ENCODE measurements around the gene TTC12. TPM values are rescaled to one million over a fixed set of nuclear protein-coding genes. Genes with fewer than 3 reads are reported as not detected.

The TTC12 gene
- total and polyA plus RNA-seq, 10 of the 15 experiments (the other 5 are each of a cell fraction or from before 2014, with no cell fraction given), result 3.7 to 14.0 (median 8.1) TPM

DNA sequence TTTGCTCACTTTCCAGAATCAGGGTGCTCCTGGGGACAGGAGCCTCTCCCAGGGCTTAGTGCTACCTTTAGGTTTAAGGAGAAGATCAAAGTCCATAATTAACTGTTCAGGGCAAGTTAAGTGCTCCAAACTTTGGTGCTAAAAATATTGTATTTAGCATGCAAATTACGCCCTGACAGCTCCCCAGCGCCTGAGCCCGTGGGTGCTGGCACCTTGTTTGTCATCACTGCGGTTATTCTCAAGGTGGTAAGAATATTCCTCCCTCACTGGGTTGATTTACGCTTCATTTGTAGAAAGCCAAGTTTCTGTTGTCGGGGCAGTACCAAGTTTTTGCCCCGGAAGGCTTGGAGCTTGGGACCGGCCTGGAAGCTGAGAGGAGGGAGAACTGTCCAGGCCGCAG is 94.5 kb downstream of the TTC12 start:
- DNase-seq (ENCODE audit: low read depth, low spot score) (no peak), FAIRE-seq (no peak), ATAC-seq (no peak)
- H3K27ac ChIP-seq (ENCODE audit: control insufficient read depth, insufficient read depth), result no peak overlapping the region
- SMC1A ChIA-PET (ENCODE audit: uncharacterized antibody, unreplicated experiment), result no interaction called here
- intact Hi-C loops (cut with micrococcal nuclease; ENCODE audit: unreplicated experiment) (no loop called here), in situ Hi-C loops (cut with MboI) (no loop called here)
- TF ChIP-seq, protein P1, sequence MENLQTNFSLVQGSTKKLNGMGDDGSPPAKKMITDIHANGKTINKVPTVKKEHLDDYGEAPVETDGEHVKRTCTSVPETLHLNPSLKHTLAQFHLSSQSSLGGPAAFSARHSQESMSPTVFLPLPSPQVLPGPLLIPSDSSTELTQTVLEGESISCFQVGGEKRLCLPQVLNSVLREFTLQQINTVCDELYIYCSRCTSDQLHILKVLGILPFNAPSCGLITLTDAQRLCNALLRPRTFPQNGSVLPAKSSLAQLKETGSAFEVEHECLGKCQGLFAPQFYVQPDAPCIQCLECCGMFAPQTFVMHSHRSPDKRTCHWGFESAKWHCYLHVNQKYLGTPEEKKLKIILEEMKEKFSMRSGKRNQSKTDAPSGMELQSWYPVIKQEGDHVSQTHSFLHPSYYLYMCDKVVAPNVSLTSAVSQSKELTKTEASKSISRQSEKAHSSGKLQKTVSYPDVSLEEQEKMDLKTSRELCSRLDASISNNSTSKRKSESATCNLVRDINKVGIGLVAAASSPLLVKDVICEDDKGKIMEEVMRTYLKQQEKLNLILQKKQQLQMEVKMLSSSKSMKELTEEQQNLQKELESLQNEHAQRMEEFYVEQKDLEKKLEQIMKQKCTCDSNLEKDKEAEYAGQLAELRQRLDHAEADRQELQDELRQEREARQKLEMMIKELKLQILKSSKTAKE (IDR thresholded peaks at IDR 0.05; ENCODE audit: low read depth, poor library complexity, severe bottlenecking), result no peak
- no peak for TF ChIP-seq BRCA1 (IDR thresholded peaks at IDR 0.05; ENCODE audit: low read depth, low read length)
- POLR2A ChIA-PET, result no interaction called here
- peaks cover 0 to 6% of the 10 kb centered on the region in 2 experiments; a peak in 2 of 4 replicates for H3K27me3 ChIP-seq (replicated peaks in 1 of 2; ENCODE audit: control insufficient read depth in 2 of 2, insufficient read depth in 2 of 2, low read length in 1 of 2)
- H3K36me3 ChIP-seq (ENCODE audit: control insufficient read depth in 2 of 2, insufficient read depth in 2 of 2, low read length in 1 of 2), result no peaks in the 10 kb centered on the region
- H3K4me1 ChIP-seq (ENCODE audit: control insufficient read depth, insufficient read depth, low read length), result no peaks in the 10 kb centered on the region
- no peaks in the 10 kb centered on the region; the same call in 1 of the 2 replicates for H4K20me1 ChIP-seq (ENCODE audit: control insufficient read depth, insufficient read depth)
- no peaks in the 10 kb centered on the region for H3K79me2 ChIP-seq (ENCODE audit: control insufficient read depth, insufficient read depth, low read length)
- WGBS (ENCODE audit: insufficient coverage, insufficient replicate concordance, low lambda C conversion rate, missing lambda C conversion rate), result 9% methylated on average over 9 of the region's 9 CpGs
- H3K4me3 ChIP-seq, result no peak overlapping the region
- no TSS peak for BruUV-seq (replicated peaks)
- no peak overlapping the region for H2AFZ ChIP-seq (ENCODE audit: control insufficient read depth, low read depth, low read length)
- RAD21 ChIA-PET (ENCODE audit: unreplicated experiment), result no interaction called here
- no peak overlapping the region for H3K9ac ChIP-seq (ENCODE audit: control insufficient read depth, insufficient read depth, low read length)
- H3K4me2 ChIP-seq (ENCODE audit: control insufficient read depth, insufficient read depth), result no peak overlapping the region
- no peaks in the 10 kb centered on the region for H3K9me3 ChIP-seq (replicated peaks; ENCODE audit: control insufficient read depth, insufficient read depth, low read length)
- CTCF ChIA-PET, result no interaction called here

DNA sequence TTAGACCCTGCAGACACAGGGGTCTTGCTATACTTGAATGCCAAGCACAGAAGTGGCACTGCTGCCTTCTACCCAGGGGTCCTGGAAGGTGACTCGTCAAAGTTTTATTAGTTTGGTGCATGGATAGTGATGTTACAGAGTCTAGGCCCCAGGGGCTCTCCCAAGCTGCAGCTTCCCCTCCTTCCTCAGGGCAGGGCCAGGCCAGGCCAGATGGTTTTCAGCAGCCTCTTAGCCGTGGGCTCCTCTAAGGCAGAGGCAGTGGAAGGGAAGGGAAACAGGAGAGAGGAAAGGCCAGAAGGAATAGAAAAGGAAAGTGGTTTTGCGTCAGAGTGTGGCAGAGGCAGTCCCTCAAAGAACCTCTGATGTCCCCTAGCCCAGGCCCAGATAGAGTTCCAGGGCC is 95.1 kb downstream of the TTC12 start:
- 13% methylated on average over 3 of the region's 3 CpGs for WGBS (ENCODE audit: insufficient coverage, insufficient replicate concordance, low lambda C conversion rate, missing lambda C conversion rate)
- intact Hi-C loops (cut with micrococcal nuclease; ENCODE audit: unreplicated experiment), result no loop called here
- FAIRE-seq, result no peak
- no peaks in the 10 kb centered on the region for H3K4me1 ChIP-seq (ENCODE audit: control insufficient read depth, insufficient read depth, low read length)
- no peaks in the 10 kb centered on the region for H3K36me3 ChIP-seq (ENCODE audit: control insufficient read depth in 2 of 2, insufficient read depth in 2 of 2, low read length in 1 of 2)
- in situ Hi-C loops (cut with MboI), result no loop called here
- H3K4me3 ChIP-seq, result no peak overlapping the region
- DNase-seq (ENCODE audit: low read depth, low spot score), result no peak
- H3K9ac ChIP-seq (ENCODE audit: control insufficient read depth, insufficient read depth, low read length), result no peak overlapping the region
- ChIA-PET RAD21 (ENCODE audit: unreplicated experiment) (no interaction called here), SMC1A (ENCODE audit: uncharacterized antibody, unreplicated experiment) (no interaction called here), POLR2A (no interaction called here), CTCF (no interaction called here)
- no peak for ATAC-seq
- H3K4me2 ChIP-seq (ENCODE audit: control insufficient read depth, insufficient read depth), result no peak overlapping the region
- no peaks in the 10 kb centered on the region; the same call in 1 of the 2 replicates for H4K20me1 ChIP-seq (ENCODE audit: control insufficient read depth, insufficient read depth)
- H3K27me3 ChIP-seq (replicated peaks in 1 of 2; ENCODE audit: control insufficient read depth in 2 of 2, insufficient read depth in 2 of 2, low read length in 1 of 2), result peaks cover 0 to 6% of the 10 kb centered on the region in 2 experiments; a peak in 2 of 4 replicates
- TF ChIP-seq SIN3A (IDR thresholded peaks at IDR 0.05; ENCODE audit: low read depth, low read length) (no peak), NRF1 (conservative IDR thresholded peaks at IDR 0.05; ENCODE audit: low read depth, low read length) (no peak), RAD51 (IDR thresholded peaks at IDR 0.05) (no peak), ETV6 (conservative IDR thresholded peaks at IDR 0.05 in 1 of 2, IDR thresholded peaks at IDR 0.05 in 1 of 2; ENCODE audit: borderline replicate concordance in 1 of 2, low read depth in 1 of 2) (no peak)
- TF ChIP-seq, protein P1 (IDR thresholded peaks at IDR 0.05; ENCODE audit: low read depth, poor library complexity, severe bottlenecking), result no peak
- H2AFZ ChIP-seq (ENCODE audit: control insufficient read depth, low read depth, low read length), result no peak overlapping the region
- no peaks in the 10 kb centered on the region for H3K9me3 ChIP-seq (replicated peaks; ENCODE audit: control insufficient read depth, insufficient read depth, low read length)
- no peak overlapping the region for H3K27ac ChIP-seq (ENCODE audit: control insufficient read depth, insufficient read depth)
- H3K79me2 ChIP-seq (ENCODE audit: control insufficient read depth, insufficient read depth, low read length), result no peaks in the 10 kb centered on the region
- BruUV-seq (replicated peaks), result no TSS peak
